NCI-H2196 treated with DMSO at 0.1 percent for 48 hours (cell line): ENCODE data around the gene MYBBP1A.

Experiments
- DNase-seq: peaks from one replicate; lab custom pipeline; 2025; ENCODE audit not compliant: unreplicated experiment; lab: John Stamatoyannopoulos, UW

Gene MYBBP1A

GRCh38 chr17:4549781-4550533 is 5.2 kb downstream of the MYBBP1A start:
- DNase-seq = no peak

GRCh38 chr17:4548721-4549531 is 6.3 kb downstream of the MYBBP1A start:
- DNase-seq = peak; percentile 2

- no peak for DNase-seq
Measured at GRCh38 chr17:4548061-4548461, 7.1 kb downstream of the MYBBP1A start.

GRCh38 chr17:4547118-4547906 is 7.9 kb downstream of the MYBBP1A start:
- no peak for DNase-seq

- DNase-seq = no peak
Measured at GRCh38 chr17:4545217-4545951, 9.8 kb downstream of the MYBBP1A start.

GRCh38 chr17:4544951-4545216 is 10.3 kb downstream of the MYBBP1A start:
- no peak for DNase-seq

- no peak for DNase-seq
Measured at GRCh38 chr17:4544135-4544950, 10.8 kb downstream of the MYBBP1A start.

GRCh38 chr17:4543557-4544026 is 11.6 kb downstream of the MYBBP1A start:
- no peak for DNase-seq

- DNase-seq = no peak
Measured at GRCh38 chr17:4542726-4543191, 12.4 kb downstream of the MYBBP1A start.

- DNase-seq = no peak
Measured at GRCh38 chr17:4542003-4542725, 13.0 kb downstream of the MYBBP1A start.

GRCh38 chr17:4541328-4542002 is 13.7 kb downstream of the MYBBP1A start:
- DNase-seq = no peak

GRCh38 chr17:4540687-4541327 is 14.4 kb downstream of the MYBBP1A start:
- no peak for DNase-seq

GRCh38 chr17:4540224-4540651 is 14.9 kb downstream of the MYBBP1A start:
- DNase-seq = no peak

- no peak for DNase-seq
Measured at GRCh38 chr17:4539576-4540223, 15.5 kb downstream of the MYBBP1A start.

- DNase-seq = no peak
Measured at GRCh38 chr17:4539025-4539424, 16.2 kb downstream of the MYBBP1A start.

GRCh38 chr17:4538236-4539002 is 16.8 kb downstream of the MYBBP1A start:
- DNase-seq = no peak
